Colon (tissue), 2 donors: ENCODE data around the gene SLC22A5.

Experiments
- FAIRE-seq: peaks from 2 replicates; lab custom pipeline; 2012; peaks lifted over from hg19 to GRCh38; lab: Jason Lieb, UNC
- donor health status: control.
- donor health status: control.

The SLC22A5 gene

GRCh38 chr5:132368186-132368585 is 1.3 kb upstream of the SLC22A5 start:
- FAIRE-seq = no peak

- FAIRE-seq = no peak
Observed at GRCh38 chr5:132369007-132369473, 470 bp upstream of the SLC22A5 start.

- FAIRE-seq = no peak
Observed at GRCh38 chr5:132370181-132370970, 866 bp downstream of the SLC22A5 start.

GRCh38 chr5:132370971-132371602 is 1.6 kb downstream of the SLC22A5 start:
- no peak for FAIRE-seq

- FAIRE-seq = no peak
Observed at GRCh38 chr5:132371603-132371994, 2.1 kb downstream of the SLC22A5 start.

- no peak for FAIRE-seq
Observed at GRCh38 chr5:132372127-132372526, 2.6 kb downstream of the SLC22A5 start.

GRCh38 chr5:132372542-132372941 is 3.0 kb downstream of the SLC22A5 start:
- no peak for FAIRE-seq

GRCh38 chr5:132375957-132376356 is 6.4 kb downstream of the SLC22A5 start:
- no peak for FAIRE-seq

- no peak for FAIRE-seq
Observed at GRCh38 chr5:132376694-132377641, 7.5 kb downstream of the SLC22A5 start.

- FAIRE-seq = no peak
Observed at GRCh38 chr5:132377738-132378137, 8.2 kb downstream of the SLC22A5 start.

GRCh38 chr5:132378580-132378979 is 9.1 kb downstream of the SLC22A5 start:
- FAIRE-seq = no peak

GRCh38 chr5:132380047-132380446 is 10.5 kb downstream of the SLC22A5 start:
- no peak for FAIRE-seq

- FAIRE-seq = no peak
Observed at GRCh38 chr5:132380741-132381140, 11.2 kb downstream of the SLC22A5 start.

- no peak for FAIRE-seq
Observed at GRCh38 chr5:132381614-132382013, 12.1 kb downstream of the SLC22A5 start.

- no peak for FAIRE-seq
Observed at GRCh38 chr5:132383261-132383660, 13.8 kb downstream of the SLC22A5 start.

- FAIRE-seq = no peak
Observed at GRCh38 chr5:132383984-132384383, 14.5 kb downstream of the SLC22A5 start.

GRCh38 chr5:132384506-132385050 is 15.1 kb downstream of the SLC22A5 start:
- no peak for FAIRE-seq

GRCh38 chr5:132385326-132386105 is 16.0 kb downstream of the SLC22A5 start:
- FAIRE-seq = no peak

GRCh38 chr5:132386644-132387286 is 17.3 kb downstream of the SLC22A5 start:
- FAIRE-seq = no peak

- FAIRE-seq = peak; percentile 21
Observed at GRCh38 chr5:132387640-132388117, 18.2 kb downstream of the SLC22A5 start.
